Mammary epithelial cell (primary cell): Measurements from ENCODE around the gene ARPIN.

Experiments
- EZH2 ChIP-seq: IDR thresholded peaks from 2 replicates; pipeline ENCODE4 v1.6.1; 2012; ENCODE audit warnings: low read length, inconsistent platforms, borderline replicate concordance
- TF ChIP-seq, protein P1 (sequence below), 2 donors: IDR thresholded peaks in 1 of 2; conservative IDR thresholded peaks in 1 of 2; 2 replicates each; pipeline ENCODE4 v1.5.1; 2011 to 2012; ENCODE audit warnings: inconsistent platforms in 2 of 2, low read length in 2 of 2, mild to moderate bottlenecking in 2 of 2, control low read depth in 1 of 2, low read depth in 1 of 2; ENCODE audit not compliant: insufficient read depth in 1 of 2; ENCODE audit errors: extremely low read depth in 1 of 2

DNA sequence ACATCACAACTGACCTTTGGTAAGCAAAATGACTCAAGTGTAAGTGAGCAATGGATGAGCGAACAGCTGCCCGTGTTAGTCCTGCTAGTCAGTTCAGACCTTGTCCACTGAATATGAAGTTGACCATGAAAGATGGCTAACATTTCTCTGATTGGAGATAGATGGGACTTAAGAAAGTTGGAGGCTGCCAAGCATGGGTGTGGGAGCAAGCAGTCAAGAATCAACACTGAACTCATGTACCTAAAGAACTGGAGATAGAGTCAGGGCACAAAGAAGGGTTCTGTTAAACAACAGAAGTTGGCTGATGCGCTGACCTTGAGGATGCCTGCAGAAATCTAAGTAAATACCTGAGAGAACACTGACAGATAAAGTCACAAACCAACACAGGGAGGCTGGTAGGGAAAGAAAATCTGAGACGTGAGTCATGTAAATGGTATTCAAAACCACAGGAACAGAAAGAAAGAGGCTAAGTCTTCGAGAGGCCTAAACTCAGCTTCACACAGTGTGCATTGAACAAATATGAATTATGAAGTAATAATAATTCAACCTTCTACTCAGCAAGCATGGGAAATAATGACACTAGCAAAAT, 67.4 kb downstream of the ARPIN start:
- TF ChIP-seq, protein P1, sequence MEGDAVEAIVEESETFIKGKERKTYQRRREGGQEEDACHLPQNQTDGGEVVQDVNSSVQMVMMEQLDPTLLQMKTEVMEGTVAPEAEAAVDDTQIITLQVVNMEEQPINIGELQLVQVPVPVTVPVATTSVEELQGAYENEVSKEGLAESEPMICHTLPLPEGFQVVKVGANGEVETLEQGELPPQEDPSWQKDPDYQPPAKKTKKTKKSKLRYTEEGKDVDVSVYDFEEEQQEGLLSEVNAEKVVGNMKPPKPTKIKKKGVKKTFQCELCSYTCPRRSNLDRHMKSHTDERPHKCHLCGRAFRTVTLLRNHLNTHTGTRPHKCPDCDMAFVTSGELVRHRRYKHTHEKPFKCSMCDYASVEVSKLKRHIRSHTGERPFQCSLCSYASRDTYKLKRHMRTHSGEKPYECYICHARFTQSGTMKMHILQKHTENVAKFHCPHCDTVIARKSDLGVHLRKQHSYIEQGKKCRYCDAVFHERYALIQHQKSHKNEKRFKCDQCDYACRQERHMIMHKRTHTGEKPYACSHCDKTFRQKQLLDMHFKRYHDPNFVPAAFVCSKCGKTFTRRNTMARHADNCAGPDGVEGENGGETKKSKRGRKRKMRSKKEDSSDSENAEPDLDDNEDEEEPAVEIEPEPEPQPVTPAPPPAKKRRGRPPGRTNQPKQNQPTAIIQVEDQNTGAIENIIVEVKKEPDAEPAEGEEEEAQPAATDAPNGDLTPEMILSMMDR (conservative IDR thresholded peaks at IDR 0.05 in 1 of 2, IDR thresholded peaks at IDR 0.05 in 1 of 2; ENCODE audit: extremely low read depth in 1 of 2, insufficient read depth in 1 of 2, low read depth in 1 of 2, low read length in 2 of 2) = no peak
- no peak for TF ChIP-seq EZH2
